Transverse colon (tissue), 3 donors: ENCODE measurements around the gene MED27.

Experiments
- CTCF ChIP-seq, 5 experiments: fragments of 200-600 bp in 3 of 5; fragments of 450-650 bp in 2 of 5; sonication (generic) in 3 of 5; IDR thresholded peaks; 1 replicate in 2 of 5; 2 replicates in 3 of 5; pipeline ENCODE4 v1.5.1; 2016 to 2017; ENCODE audit warnings: antibody characterized with exemption in 5 of 5, inconsistent platforms in 3 of 5, mild to moderate bottlenecking in 2 of 5, moderate library complexity in 1 of 5
- EP300 ChIP-seq: sonication (generic); formaldehyde crosslinking; IDR thresholded peaks from one replicate; pipeline ENCODE4 v1.6.1; 2017; ENCODE audit warnings: antibody characterized with exemption, low read depth

- TF ChIP-seq EP300 (no peak), CTCF (IDR thresholded peaks at IDR 0.05) (no peak)
Measured at GRCh38 chr9:131838530-131839280, 241.0 kb downstream of the MED27 start.
